Neuronal stem cell (in vitro differentiated cells): ENCODE results near the gene ADK.
A peak's percentile ranks its signal among the peaks of the same experiment; 100 is the strongest.

Experiments
- DNase-seq: peaks from one replicate; pipeline ENCODE4 v3.0.0-alpha.2; 2013; ENCODE audit warnings: low spot score
- H2AFZ ChIP-seq: one replicate; pipeline ENCODE4 v1.6.1; 2013; ENCODE audit warnings: mild to moderate bottlenecking, low read length, inconsistent platforms
- H2AK5ac ChIP-seq: 2 replicates; pipeline ENCODE4 v1.6.1; 2013; ENCODE audit warnings: low read depth, mild to moderate bottlenecking, inconsistent platforms, low read length, moderate library complexity, mixed read lengths
- H2BK120ac ChIP-seq: 2 replicates; pipeline ENCODE4 v1.6.1; 2013; ENCODE audit warnings: low read depth, mild to moderate bottlenecking, inconsistent platforms, low read length, moderate library complexity, mixed read lengths
- H2BK12ac ChIP-seq: one replicate; pipeline ENCODE4 v1.6.1; 2013; ENCODE audit warnings: low read length, inconsistent platforms
- H2BK15ac ChIP-seq: 2 replicates; pipeline ENCODE4 v1.6.1; 2013; ENCODE audit warnings: mild to moderate bottlenecking, low read length, inconsistent platforms, mixed read lengths
- H2BK5ac ChIP-seq: one replicate; pipeline ENCODE4 v1.6.1; 2013; ENCODE audit warnings: inconsistent platforms, mild to moderate bottlenecking, low read length, moderate library complexity
- H3K14ac ChIP-seq: one replicate; pipeline ENCODE4 v1.6.1; 2013; ENCODE audit warnings: low read length, inconsistent platforms
- H3K18ac ChIP-seq: 2 replicates; pipeline ENCODE4 v1.6.1; 2013; ENCODE audit warnings: low read length, inconsistent platforms
- H3K23ac ChIP-seq: 2 replicates; pipeline ENCODE4 v1.6.1; 2013; ENCODE audit warnings: low read depth, mild to moderate bottlenecking, mixed read lengths, low read length, inconsistent platforms; ENCODE audit not compliant: poor library complexity
- H3K27ac ChIP-seq: replicated peaks from 3 replicates; pipeline ENCODE4 v1.5.1; 2013; ENCODE audit warnings: low read length, inconsistent platforms
- H3K27me3 ChIP-seq, 3 experiments: 2 replicates each; pipeline ENCODE4 v1.6.1; 2013; ENCODE audit warnings: low read length in 3 of 3, mild to moderate bottlenecking in 2 of 3, inconsistent platforms in 1 of 3, low read depth in 1 of 3, mixed read lengths in 1 of 3, moderate library complexity in 1 of 3; ENCODE audit not compliant: control insufficient read depth in 3 of 3, insufficient read depth in 3 of 3
- H3K36me3 ChIP-seq, 2 donors: replicated peaks in 1 of 2; 2 replicates each; pipeline ENCODE4 v1.6.1; 2013; ENCODE audit warnings: low read length in 2 of 2; ENCODE audit not compliant: control insufficient read depth in 2 of 2, insufficient read depth in 2 of 2
- H3K4ac ChIP-seq: 2 replicates; pipeline ENCODE4 v1.6.1; 2013; ENCODE audit warnings: inconsistent platforms, mild to moderate bottlenecking, low read length, moderate library complexity
- H3K4me1 ChIP-seq, 2 donors: 1 replicate in 1 of 2; 2 replicates in 1 of 2; pipeline ENCODE4 v1.6.1; 2013; ENCODE audit warnings: low read length in 2 of 2, low read depth in 1 of 2; ENCODE audit not compliant: control insufficient read depth in 2 of 2, insufficient read depth in 1 of 2
- H3K4me2 ChIP-seq: one replicate; pipeline ENCODE4 v1.6.1; 2013; ENCODE audit warnings: mild to moderate bottlenecking, low read length, inconsistent platforms; ENCODE audit not compliant: insufficient read depth, poor library complexity, severe bottlenecking
- H3K4me3 ChIP-seq, 2 donors: 2 replicates each; pipeline ENCODE4 v1.5.1; 2013; ENCODE audit warnings: low read length in 2 of 2, mild to moderate bottlenecking in 2 of 2, inconsistent platforms in 1 of 2, moderate library complexity in 1 of 2
- H3K79me1 ChIP-seq: one replicate; pipeline ENCODE4 v1.6.1; 2013; ENCODE audit warnings: low read depth, mild to moderate bottlenecking, inconsistent platforms, low read length, moderate library complexity
- H3K9ac ChIP-seq: one replicate; pipeline ENCODE4 v1.6.1; 2013; ENCODE audit warnings: mild to moderate bottlenecking, low read depth, low read length, inconsistent platforms; ENCODE audit not compliant: poor library complexity
- H3K9me3 ChIP-seq, 2 donors: replicated peaks in 1 of 2; 2 replicates each; pipeline versions ENCODE3 to v1.6.1; 2013; ENCODE audit warnings: low read length in 2 of 2, mild to moderate bottlenecking in 2 of 2, inconsistent platforms in 1 of 2, low read depth in 1 of 2, mixed read lengths in 1 of 2, moderate library complexity in 1 of 2; ENCODE audit not compliant: control insufficient read depth in 2 of 2, insufficient read depth in 1 of 2
- H4K8ac ChIP-seq: one replicate; pipeline ENCODE4 v1.6.1; 2013; ENCODE audit warnings: low read depth, mild to moderate bottlenecking, inconsistent platforms, low read length, moderate library complexity
- H4K91ac ChIP-seq: one replicate; pipeline ENCODE4 v1.6.1; 2013; ENCODE audit warnings: low read length, low read depth, mild to moderate bottlenecking, inconsistent platforms; ENCODE audit not compliant: poor library complexity
- WGBS, 2 donors: extraction: QIAGEN DNeasy Blood & Tissue Kit; methylation state at CpG; one replicate each; pipeline ENCODE4 v1.1.7; 2013; ENCODE audit warnings: missing lambda C conversion rate in 2 of 2, mixed read lengths in 1 of 2; ENCODE audit not compliant: insufficient read length in 2 of 2, insufficient replicate concordance in 1 of 2; ENCODE audit errors: extremely low coverage in 2 of 2; 5-methylcytosine and 5-hydroxymethylcytosine counted together

Gene ADK

DNA sequence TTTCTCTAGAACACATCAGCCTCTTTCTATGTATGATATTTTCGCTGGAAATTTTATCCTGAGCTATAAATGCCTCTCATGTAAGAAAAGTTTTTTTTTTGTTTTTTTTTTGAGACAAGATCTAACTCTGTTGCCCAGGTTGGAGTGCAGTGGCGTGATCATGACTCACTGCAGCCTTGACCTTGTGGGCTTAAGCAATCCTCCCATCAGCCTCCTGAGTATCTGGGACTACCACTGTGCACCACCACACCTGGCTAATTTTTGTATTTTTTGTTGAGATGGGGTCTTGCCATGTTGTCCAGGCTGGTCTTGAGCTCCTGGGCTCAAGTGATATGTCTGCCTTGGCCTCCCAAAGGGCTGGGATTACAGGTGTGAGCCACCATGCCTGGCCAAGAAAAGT is 80.4 kb downstream of the ADK start:
- no peak overlapping the region for H4K91ac ChIP-seq
- H3K36me3 ChIP-seq: no peaks in the 10 kb centered on the region
- no peak overlapping the region for H2BK15ac ChIP-seq
- no peak overlapping the region for H3K9ac ChIP-seq
- no peak overlapping the region for H2BK5ac ChIP-seq
- no peaks in the 10 kb centered on the region for H3K4me1 ChIP-seq
- H3K18ac ChIP-seq: no peak overlapping the region
- H3K14ac ChIP-seq: no peak overlapping the region
- no peak overlapping the region for H3K4me3 ChIP-seq
- no CpG with 5 or more reads among the region's 2 CpGs for WGBS, 2 donors
- H2BK120ac ChIP-seq: no peak overlapping the region
- no peak overlapping the region for H3K4ac ChIP-seq
- no peak for DNase-seq
- no peak overlapping the region for H4K8ac ChIP-seq
- H2BK12ac ChIP-seq: no peak overlapping the region
- no peak overlapping the region for H2AK5ac ChIP-seq
- H2AFZ ChIP-seq: no peak overlapping the region
- no peak overlapping the region for H3K23ac ChIP-seq
- H3K79me1 ChIP-seq: no peaks in the 10 kb centered on the region
- no peaks in the 10 kb centered on the region for H3K27me3 ChIP-seq
- H3K9me3 ChIP-seq: no peaks in the 10 kb centered on the region
- no peak overlapping the region for H3K27ac ChIP-seq
- no peak overlapping the region for H3K4me2 ChIP-seq

- Histone ChIP-seq H2BK120ac (no peak overlapping the region), H3K9ac (no peak overlapping the region), H2BK5ac (no peak overlapping the region), H3K4ac (no peak overlapping the region), H3K27me3 (no peaks in the 10 kb centered on the region), H2BK12ac (no peak overlapping the region), H3K14ac (no peak overlapping the region), H3K36me3 (no peaks in the 10 kb centered on the region), H4K91ac (no peak overlapping the region), H3K9me3 (no peaks in the 10 kb centered on the region), H3K18ac (no peak overlapping the region), H3K4me3 (no peak overlapping the region), H3K79me1 (no peaks in the 10 kb centered on the region), H2AK5ac (no peak overlapping the region), H3K23ac (no peak overlapping the region), H3K4me1 (peaks cover 0 to 3% of the 10 kb centered on the region in 2 donors), H4K8ac (no peak overlapping the region), H3K27ac (no peak overlapping the region), H2BK15ac (no peak overlapping the region), H2AFZ (no peak overlapping the region), H3K4me2 (no peak overlapping the region)
- WGBS, 2 donors: no CpG with 5 or more reads among the region's 4 CpGs
- no peak for DNase-seq
Observed at GRCh38 chr10:74233281-74233680, 82.3 kb downstream of the ADK start.

DNA sequence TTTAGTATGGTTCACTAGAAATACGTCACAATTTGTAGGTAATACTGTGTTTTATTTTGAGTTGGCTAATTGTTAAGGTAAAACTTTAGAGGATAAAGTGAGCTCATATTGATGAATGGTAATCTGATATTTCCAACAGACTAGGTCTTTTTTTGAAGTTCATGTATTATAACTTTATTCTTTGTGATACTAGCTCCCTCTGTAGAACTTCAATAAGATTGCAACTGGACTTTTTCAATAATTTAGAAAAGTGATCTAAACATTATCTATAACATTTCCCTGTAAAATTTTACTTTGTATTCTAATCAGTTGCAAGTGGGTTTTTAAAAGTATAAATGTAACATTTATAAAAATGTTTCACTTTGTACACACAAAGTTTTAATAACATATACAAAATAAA is 83.5 kb downstream of the ADK start:
- no peak overlapping the region for H3K4ac ChIP-seq
- H3K36me3 ChIP-seq: no peaks in the 10 kb centered on the region
- no peak overlapping the region for H3K4me3 ChIP-seq
- H3K79me1 ChIP-seq: no peaks in the 10 kb centered on the region
- H3K4me2 ChIP-seq: no peak overlapping the region
- H4K91ac ChIP-seq: no peak overlapping the region
- H2BK12ac ChIP-seq: no peak overlapping the region
- H3K14ac ChIP-seq: no peak overlapping the region
- no peak overlapping the region for H2AK5ac ChIP-seq
- no peaks in the 10 kb centered on the region for H3K27me3 ChIP-seq
- H3K18ac ChIP-seq: no peak overlapping the region
- no CpG with 5 or more reads among the region's 1 CpG for WGBS, 2 donors
- H3K9ac ChIP-seq: no peak overlapping the region
- no peak overlapping the region for H4K8ac ChIP-seq
- H3K23ac ChIP-seq: no peak overlapping the region
- H2BK120ac ChIP-seq: no peak overlapping the region
- no peak overlapping the region for H3K27ac ChIP-seq
- H2BK15ac ChIP-seq: no peak overlapping the region
- no peaks in the 10 kb centered on the region for H3K9me3 ChIP-seq
- H2AFZ ChIP-seq: no peak overlapping the region
- H3K4me1 ChIP-seq: peaks cover 0 to 6% of the 10 kb centered on the region in 2 donors
- no peak for DNase-seq
- no peak overlapping the region for H2BK5ac ChIP-seq

GRCh38 chr10:74238031-74238431 is 87.0 kb downstream of the ADK start:
- WGBS, 2 donors: no CpG with 5 or more reads among the region's 6 CpGs
- Histone ChIP-seq H4K91ac (no peak overlapping the region), H3K79me1 (no peaks in the 10 kb centered on the region), H3K4me1 (peaks cover 0 to 6% of the 10 kb centered on the region in 2 donors), H3K18ac (no peak overlapping the region), H3K9ac (no peak overlapping the region), H3K36me3 (peaks cover 7 to 8% of the 10 kb centered on the region in 2 donors), H3K23ac (no peak overlapping the region), H3K4me2 (no peak overlapping the region), H2AFZ (peak overlapping the region; percentile 26), H3K9me3 (peaks cover 3 to 7% of the 10 kb centered on the region in 2 donors), H2BK5ac (no peak overlapping the region), H2BK15ac (no peak overlapping the region), H3K14ac (no peak overlapping the region), H3K4ac (no peak overlapping the region), H3K4me3 (no peak overlapping the region), H4K8ac (no peak overlapping the region), H3K27me3 (no peaks in the 10 kb centered on the region), H2BK120ac (no peak overlapping the region), H2AK5ac (no peak overlapping the region), H3K27ac (no peak overlapping the region), H2BK12ac (no peak overlapping the region)
- no peak for DNase-seq
